ENCODE results near the gene CATSPERZ.
"Not testable (repeated sequence)": the region's sequence is repeated elsewhere in the genome, so short reads cannot be mapped to it uniquely, and the experiment has no call there.

The CATSPERZ gene

GRCh38 chr11:64296830-64297698 is 3.1 kb upstream of the CATSPERZ start:
- no peak for DNase-seq
- intact Hi-C loops (cut with DNase I) = no loop called here

- no peak for DNase-seq
- intact Hi-C loops (cut with DNase I) = no loop called here
These were observed 2.3 kb upstream of the CATSPERZ start for GRCh38 chr11:64297699-64298358.

GRCh38 chr11:64298966-64299846 is 952 bp upstream of the CATSPERZ start:
- intact Hi-C loops (cut with DNase I) = no loop called here
- DNase-seq = peak; percentile 49 to 92 (median 81)

GRCh38 chr11:64303109-64304031 is 3.2 kb downstream of the CATSPERZ start:
- no peak for DNase-seq
- intact Hi-C loops (cut with DNase I) = loop anchor here (2.0 kb wide), 1 partner anchor 33 kb away; no protein-coding TSS in a partner anchor

- intact Hi-C loops (cut with DNase I) = loop anchor here (2.0 kb wide), 1 partner anchor 33 kb away; no protein-coding TSS in a partner anchor
- no peak for DNase-seq
These were observed 3.8 kb downstream of the CATSPERZ start for GRCh38 chr11:64304032-64304315.

GRCh38 chr11:64304316-64305072 is 4.3 kb downstream of the CATSPERZ start:
- DNase-seq = peak; percentile 91 to 99 (median 96)
- intact Hi-C loops (cut with DNase I) = loop anchor here (2.0 kb wide), 1 partner anchor 34 kb away; no protein-coding TSS in a partner anchor

- intact Hi-C loops (cut with DNase I) = loop anchor here (2.0 kb wide), 1 partner anchor 34 kb away; no protein-coding TSS in a partner anchor
- DNase-seq = peak; percentile 98 to 100 (median 100)
These were observed 5.0 kb downstream of the CATSPERZ start, which contains the start of gene ESRRA for GRCh38 chr11:64305075-64305690. Gene ESRRA (plus strand): TSS chr11:64305524. CDS start chr11:64307180, 1,656 bp downstream.

GRCh38 chr11:64305691-64306562 is 5.8 kb downstream of the CATSPERZ start:
- intact Hi-C loops (cut with DNase I) = loop anchor here (2.0 kb wide), 1 partner anchor 35 kb away; no protein-coding TSS in a partner anchor
- peak; percentile 46 to 82 (median 64) for DNase-seq

- intact Hi-C loops (cut with DNase I) = no loop called here
- peak in 3 of 42 donors; percentile 17 to 41 (median 36) for DNase-seq
These were observed 6.4 kb downstream of the CATSPERZ start for GRCh38 chr11:64306563-64306875.

- peak in 12 of 42 donors; percentile 37 to 63 (median 49) for DNase-seq
- intact Hi-C loops (cut with DNase I) = no loop called here
These were observed 6.9 kb downstream of the CATSPERZ start for GRCh38 chr11:64306876-64307622.

GRCh38 chr11:64307795-64308194 is 7.6 kb downstream of the CATSPERZ start:
- DNase-seq; intact Hi-C loops (cut with DNase I): not testable (repeated sequence)

- DNase-seq = no peak
- intact Hi-C loops (cut with DNase I) = no loop called here
These were observed 12.8 kb downstream of the CATSPERZ start for GRCh38 chr11:64312947-64313346.

- DNase-seq = peak in 17 of 42 donors; percentile 30 to 73 (median 43)
- intact Hi-C loops (cut with DNase I) = no loop called here
These were observed 13.5 kb downstream of the CATSPERZ start for GRCh38 chr11:64313491-64314145.

- no peak for DNase-seq
- intact Hi-C loops (cut with DNase I) = no loop called here
These were observed 14.1 kb downstream of the CATSPERZ start for GRCh38 chr11:64314146-64314804.
